Measurements from ENCODE around the gene SPATS2L.

DNA sequence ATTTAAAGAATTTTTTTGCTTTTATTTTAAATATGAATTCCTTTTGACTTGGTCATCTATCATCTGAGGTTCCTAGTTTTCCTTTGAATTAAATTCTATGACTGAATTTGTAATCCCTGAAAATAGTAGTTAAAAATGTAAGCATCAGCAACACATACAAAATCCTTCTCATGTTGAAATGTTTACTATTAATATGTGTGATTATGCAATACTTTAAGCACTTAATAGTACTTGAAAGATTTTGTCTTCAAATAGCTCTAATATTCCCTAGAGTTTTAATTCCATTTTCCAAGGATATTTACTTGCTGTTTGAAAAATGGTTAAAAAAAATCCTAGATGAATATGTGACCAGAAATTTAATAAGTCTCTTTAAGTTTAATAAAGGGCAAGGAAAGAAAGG is 26.6 kb upstream of the SPATS2L start:
- no peak for TF ChIP-seq CTCF (conservative IDR thresholded peaks at IDR 0.05; ENCODE audit: low read depth in 2 of 2)
- no peak for TF ChIP-seq EZH2phosphoT487 (IDR thresholded peaks at IDR 0.05; ENCODE audit: unreplicated experiment)
- no peak for TF ChIP-seq JUNB (IDR thresholded peaks at IDR 0.05; ENCODE audit: unreplicated experiment)
- TF ChIP-seq POLR2AphosphoS5 (IDR thresholded peaks at IDR 0.05; ENCODE audit: low read depth): no peak
- TF ChIP-seq EZH2 (IDR thresholded peaks at IDR 0.05; ENCODE audit: low read depth, unreplicated experiment): no peak
- TF ChIP-seq CREB1 (CRISPR knock-in tag; IDR thresholded peaks at IDR 0.05; ENCODE audit: low read depth): no peak
- no peak for TF ChIP-seq REST (IDR thresholded peaks at IDR 0.05; ENCODE audit: unreplicated experiment)
- TF ChIP-seq ZNF331 (CRISPR knock-in tag; IDR thresholded peaks at IDR 0.05; ENCODE audit: low read depth): no peak

All from GM23338 (cell line).